ENCODE data around the gene CR1L.

Gene CR1L

DNA sequence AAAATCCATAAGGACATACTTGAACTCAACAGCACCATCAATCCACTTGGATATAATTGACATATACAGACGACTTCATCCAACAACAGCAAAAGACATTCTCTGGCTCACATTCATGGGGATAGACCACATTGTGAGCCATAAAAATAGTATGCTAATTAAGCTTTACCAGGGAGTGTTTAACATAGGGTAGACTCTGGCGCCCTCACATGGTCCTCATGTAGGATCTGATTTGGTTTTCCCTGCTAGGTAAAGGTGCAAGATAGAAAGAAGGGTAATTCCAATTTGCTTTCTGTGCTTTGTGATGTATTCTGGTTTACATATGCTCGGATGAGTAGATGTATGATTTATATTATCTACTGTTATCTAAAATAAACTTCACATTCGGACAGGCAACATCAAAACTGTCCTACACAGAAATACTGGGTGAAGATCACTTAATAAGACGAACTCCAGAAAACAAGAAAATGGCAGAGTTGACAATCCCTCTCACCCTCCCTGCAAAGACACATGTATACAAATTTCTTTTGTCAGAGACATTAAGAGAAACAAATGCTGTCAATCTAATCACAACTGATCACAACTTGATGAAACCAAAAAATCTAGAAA is 27.7 kb downstream of the CR1L start:
- TF ChIP-seq CTCF (IDR thresholded peaks at IDR 0.05): peak; percentile 87

DNA sequence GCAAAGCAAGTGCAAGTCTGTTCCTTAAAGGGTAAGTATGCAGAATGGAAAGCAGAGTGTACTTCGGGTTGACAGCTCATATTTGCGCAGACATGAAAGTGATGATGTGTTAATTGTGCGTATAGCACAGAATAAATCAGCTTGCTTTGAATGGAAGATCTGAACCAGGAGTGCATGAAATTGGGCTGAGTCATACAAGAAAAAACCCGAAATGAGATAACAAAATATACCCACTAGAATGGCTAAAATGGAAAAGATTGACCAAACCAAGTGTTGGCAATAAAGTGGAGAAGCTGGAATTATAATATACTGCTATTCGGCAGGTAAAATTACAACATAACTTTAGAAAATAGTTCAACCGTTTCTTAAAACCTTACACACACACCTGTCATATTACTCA is 28.5 kb downstream of the CR1L start:
- no peak for TF ChIP-seq CTCF (IDR thresholded peaks at IDR 0.05)

- no peak for TF ChIP-seq CTCF (IDR thresholded peaks at IDR 0.05)
Measured at GRCh38 chr1:207676153-207676552, 31.2 kb downstream of the CR1L start.

GRCh38 chr1:207691010-207691409 is 46.1 kb downstream of the CR1L start:
- TF ChIP-seq CTCF (IDR thresholded peaks at IDR 0.05): no peak

GRCh38 chr1:207691841-207692240 is 46.9 kb downstream of the CR1L start:
- no peak for TF ChIP-seq CTCF (IDR thresholded peaks at IDR 0.05)

DNA sequence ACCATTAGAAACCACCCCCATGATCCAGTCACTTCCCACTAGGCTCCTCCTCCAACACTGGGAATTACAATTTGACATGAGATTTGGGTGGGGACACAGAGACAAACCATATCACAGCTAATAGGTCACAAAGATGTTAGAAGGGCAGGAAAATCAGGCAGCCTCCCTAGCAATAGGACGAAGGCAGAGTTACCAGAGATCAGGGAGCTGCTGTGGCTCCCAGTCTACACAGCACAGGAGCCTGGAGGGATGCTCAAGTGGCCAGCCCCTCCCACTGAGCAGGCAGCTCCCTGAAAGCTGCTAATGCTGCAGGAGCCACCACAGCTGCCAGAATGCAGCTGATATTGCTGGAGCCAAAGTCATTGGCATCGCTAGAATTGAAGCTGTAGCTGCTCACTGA is 51.0 kb downstream of the CR1L start:
- no peak for TF ChIP-seq CTCF (IDR thresholded peaks at IDR 0.05)

GRCh38 chr1:207698822-207699483 is 54.0 kb downstream of the CR1L start:
- TF ChIP-seq CTCF (IDR thresholded peaks at IDR 0.05): peak; percentile 74

Measured in LNCAP (cell line).